GM18526 (cell line): Measurements from ENCODE around the gene TICRR.
A peak's percentile ranks its signal among the peaks of the same experiment; 100 is the strongest.

ENCODE experiments used
- POLR2A ChIP-seq: IDR thresholded peaks from 3 replicates; pipeline ENCODE4 v1.6.1; 2011; ENCODE audit not compliant: insufficient read length; ENCODE audit errors: extremely low read depth

The TICRR gene, protein sequence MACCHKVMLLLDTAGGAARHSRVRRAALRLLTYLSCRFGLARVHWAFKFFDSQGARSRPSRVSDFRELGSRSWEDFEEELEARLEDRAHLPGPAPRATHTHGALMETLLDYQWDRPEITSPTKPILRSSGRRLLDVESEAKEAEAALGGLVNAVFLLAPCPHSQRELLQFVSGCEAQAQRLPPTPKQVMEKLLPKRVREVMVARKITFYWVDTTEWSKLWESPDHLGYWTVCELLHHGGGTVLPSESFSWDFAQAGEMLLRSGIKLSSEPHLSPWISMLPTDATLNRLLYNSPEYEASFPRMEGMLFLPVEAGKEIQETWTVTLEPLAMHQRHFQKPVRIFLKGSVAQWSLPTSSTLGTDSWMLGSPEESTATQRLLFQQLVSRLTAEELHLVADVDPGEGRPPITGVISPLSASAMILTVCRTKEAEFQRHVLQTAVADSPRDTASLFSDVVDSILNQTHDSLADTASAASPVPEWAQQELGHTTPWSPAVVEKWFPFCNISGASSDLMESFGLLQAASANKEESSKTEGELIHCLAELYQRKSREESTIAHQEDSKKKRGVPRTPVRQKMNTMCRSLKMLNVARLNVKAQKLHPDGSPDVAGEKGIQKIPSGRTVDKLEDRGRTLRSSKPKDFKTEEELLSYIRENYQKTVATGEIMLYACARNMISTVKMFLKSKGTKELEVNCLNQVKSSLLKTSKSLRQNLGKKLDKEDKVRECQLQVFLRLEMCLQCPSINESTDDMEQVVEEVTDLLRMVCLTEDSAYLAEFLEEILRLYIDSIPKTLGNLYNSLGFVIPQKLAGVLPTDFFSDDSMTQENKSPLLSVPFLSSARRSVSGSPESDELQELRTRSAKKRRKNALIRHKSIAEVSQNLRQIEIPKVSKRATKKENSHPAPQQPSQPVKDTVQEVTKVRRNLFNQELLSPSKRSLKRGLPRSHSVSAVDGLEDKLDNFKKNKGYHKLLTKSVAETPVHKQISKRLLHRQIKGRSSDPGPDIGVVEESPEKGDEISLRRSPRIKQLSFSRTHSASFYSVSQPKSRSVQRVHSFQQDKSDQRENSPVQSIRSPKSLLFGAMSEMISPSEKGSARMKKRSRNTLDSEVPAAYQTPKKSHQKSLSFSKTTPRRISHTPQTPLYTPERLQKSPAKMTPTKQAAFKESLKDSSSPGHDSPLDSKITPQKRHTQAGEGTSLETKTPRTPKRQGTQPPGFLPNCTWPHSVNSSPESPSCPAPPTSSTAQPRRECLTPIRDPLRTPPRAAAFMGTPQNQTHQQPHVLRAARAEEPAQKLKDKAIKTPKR (N-terminal part only)

DNA sequence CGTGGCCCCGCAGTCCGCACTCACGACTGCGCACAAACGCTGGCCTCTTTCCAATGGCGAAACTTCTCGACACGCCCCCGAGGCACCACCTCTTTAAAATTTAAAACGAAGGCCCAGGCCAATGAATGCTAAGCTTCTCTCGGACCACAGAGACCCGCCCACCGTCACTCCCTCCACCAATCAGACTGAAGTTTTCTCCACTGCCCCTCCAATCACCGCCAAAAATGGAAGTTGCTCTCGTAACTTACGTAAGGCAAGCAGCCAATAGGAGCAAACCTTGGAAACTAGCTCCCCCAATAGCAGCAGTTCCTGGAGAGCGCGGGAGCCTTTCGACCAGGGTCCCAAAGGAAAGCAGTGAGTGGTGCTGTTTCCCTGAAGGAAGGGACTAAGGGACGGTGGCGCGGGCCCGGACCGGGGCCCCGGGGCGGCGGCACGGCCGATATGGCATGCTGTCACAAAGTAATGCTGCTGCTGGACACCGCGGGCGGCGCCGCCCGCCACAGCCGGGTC lies at the start of gene TICRR:
Gene TICRR (plus strand): TSS at position 324 of the 510 bp plus-strand sequence. CDS start 118 bp downstream, at position 442.
- peak; percentile 69 for TF ChIP-seq POLR2A

- no peak for TF ChIP-seq POLR2A
Measured at GRCh38 chr15:89526181-89526580, 49.1 kb upstream of the TICRR start.

DNA sequence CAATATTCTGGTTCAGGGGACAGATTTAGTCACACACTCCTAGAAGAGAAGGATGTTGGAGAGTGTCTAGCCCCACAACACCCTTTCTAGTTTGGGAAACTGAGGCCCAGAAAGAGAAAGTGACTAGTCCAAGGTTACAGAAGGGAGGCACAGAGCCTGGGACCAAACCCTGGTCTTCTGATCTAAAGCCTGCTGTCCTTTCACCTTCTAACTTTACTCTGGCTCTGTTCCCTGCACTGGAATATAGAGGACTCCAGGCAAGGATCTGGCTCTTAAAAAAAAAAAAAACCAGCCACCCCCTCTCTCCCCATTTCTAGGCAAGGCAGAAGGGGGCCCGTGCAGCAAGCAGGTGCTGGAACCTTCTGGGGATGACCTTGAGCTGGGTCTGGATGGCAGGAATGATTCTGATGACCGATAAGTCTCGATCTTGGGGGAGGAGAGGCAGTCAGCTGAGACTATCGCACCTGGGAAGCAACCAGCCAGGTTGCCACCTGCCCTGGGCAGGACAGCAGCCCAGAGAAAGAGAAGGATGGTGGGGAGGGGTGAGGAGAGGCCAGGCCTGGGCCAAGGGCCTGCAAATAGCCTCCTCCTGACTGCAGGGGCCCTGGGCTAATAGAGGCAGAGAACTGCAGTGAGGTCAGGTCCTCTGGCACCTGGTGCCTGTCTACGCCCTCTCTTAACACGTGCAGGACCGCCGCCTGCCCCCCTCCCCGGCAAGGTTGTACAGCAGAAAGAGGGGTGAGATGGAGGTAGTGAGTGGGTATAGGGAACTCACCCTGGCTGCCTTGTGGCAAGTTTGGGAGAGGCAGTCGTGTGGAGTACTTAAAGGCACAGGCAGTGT lies 48.4 kb upstream of the TICRR start:
- TF ChIP-seq POLR2A: no peak

DNA sequence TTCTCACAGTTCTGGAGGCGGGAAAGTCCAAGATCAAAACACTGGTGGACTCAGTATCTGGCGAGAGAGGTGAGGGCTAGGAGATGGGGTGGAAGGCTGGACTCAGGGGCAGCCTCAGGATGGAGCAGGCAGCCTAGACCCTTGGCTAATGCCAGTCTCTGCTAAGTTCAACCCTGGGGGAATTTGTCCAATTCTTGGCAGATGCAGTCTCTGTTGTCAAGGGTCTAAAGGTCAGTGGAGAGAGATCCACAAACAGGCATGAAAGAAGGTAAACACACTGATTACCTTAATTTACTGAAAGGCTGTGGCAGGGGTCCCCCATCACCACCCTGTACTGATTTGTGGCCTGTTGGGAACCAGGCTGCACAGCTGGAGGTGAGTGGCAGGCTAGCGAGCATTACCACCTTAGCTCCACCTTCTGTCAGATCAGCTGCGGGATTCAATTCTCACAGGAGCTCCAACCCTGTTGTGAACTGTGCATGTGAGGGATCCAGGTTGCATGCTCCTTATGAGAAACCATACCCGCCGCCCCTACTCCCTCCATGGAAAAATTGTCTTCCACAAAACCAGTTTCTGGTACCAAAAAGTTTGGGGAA lies 46.4 kb upstream of the TICRR start:
- no peak for TF ChIP-seq POLR2A

DNA sequence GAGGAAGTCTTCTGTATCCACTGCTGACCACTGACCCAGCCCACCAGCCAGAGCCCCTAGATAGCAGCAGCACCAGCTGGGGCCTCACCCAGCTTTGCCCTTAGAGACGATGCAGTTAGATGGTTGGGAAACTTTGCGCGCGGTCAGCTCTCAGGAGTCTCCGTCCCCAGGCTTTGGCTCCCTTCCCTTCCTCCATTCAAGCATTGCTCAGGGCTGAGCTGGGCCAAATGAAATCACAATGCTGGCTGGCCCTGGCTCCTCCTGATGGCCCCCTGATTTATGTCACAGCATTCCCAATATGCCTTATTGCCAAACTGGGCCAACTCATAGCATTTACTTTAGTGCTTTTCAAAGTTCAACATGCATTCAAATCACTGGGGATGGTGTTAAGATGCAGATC lies 44.3 kb upstream of the TICRR start:
- no peak for TF ChIP-seq POLR2A

DNA sequence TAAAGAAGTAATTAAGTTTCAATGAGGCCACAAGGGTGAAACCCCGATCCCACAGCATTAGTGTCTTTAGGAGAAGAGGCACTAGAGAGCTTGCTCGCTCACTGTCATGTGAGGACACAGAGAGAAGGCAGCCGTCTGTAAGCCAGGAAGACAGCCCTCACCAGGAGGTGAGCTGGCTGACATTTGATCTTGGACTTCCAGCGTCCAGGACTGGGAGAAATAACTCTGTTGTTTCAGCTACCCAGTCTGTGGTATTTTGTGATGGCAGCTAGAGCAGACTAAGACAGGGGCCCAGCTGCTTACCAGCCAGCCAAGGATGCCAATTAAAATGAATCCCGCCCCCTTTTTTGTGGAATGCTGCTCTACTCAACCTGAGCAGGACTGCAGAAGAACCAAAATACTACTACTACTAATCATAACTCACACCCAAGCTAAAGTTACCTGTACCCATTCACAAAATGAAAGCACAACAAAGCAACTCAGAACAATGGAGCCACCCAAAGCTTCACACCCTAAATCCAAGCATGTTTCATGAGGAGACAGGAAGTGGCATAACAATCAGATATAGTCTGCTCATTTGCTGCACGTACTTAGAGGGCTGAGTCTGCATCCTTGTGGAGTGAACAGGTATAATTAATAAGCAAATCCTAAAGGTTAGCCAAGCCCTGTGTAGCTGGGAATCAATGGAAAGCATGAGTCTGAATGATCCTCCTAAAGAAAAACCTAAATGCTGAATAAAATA lies 43.3 kb upstream of the TICRR start:
- no peak for TF ChIP-seq POLR2A

GRCh38 chr15:89533861-89534544 lies 41.3 kb upstream of the TICRR start:
- no peak for TF ChIP-seq POLR2A

GRCh38 chr15:89539027-89539426 lies 36.2 kb upstream of the TICRR start:
- TF ChIP-seq POLR2A: no peak

GRCh38 chr15:89542369-89542768 lies 32.9 kb upstream of the TICRR start:
- TF ChIP-seq POLR2A: no peak

- TF ChIP-seq POLR2A: no peak
Measured at GRCh38 chr15:89543389-89543788, 31.9 kb upstream of the TICRR start.

DNA sequence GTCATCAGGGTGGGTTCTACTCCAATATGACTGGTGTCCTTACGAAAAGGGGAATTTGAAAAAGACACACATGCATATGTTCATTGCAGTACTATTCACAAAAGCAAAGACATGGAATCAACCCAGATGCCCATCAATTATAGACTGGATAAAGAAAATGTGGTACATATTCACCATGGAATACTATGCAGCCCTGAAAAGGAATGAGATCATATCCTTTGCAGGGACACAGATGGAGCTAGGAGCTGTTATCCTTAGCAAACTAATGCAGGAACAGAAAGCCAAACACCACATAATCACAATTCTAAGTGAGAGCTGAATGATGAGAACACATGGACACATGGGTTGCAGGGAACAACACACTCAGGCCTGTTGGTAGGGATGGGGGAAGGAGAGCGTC lies 24.8 kb upstream of the TICRR start:
- no peak for TF ChIP-seq POLR2A

DNA sequence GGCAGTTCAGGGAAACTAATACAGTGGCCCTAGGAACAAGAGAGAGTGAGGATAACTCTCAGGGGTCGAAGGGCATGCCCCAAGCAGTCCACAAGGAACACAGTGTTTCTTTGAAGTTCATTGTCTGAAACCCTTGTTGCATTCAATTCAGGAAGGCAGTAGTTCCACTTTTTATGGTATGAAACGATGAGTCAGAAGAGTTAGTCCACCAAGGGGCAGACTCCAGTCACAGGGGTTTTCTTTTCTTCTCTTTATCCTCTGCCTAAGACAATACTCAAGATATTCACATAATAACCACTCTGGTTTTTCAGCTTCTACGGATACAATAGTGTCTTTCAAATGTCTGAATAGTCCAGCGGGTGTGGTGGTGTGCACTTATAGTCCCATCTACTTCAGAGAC lies 23.7 kb upstream of the TICRR start:
- no peak for TF ChIP-seq POLR2A

GRCh38 chr15:89553632-89554031 lies 21.6 kb upstream of the TICRR start:
- no peak for TF ChIP-seq POLR2A
